Muscle layer of duodenum (tissue), 2 donors: ENCODE measurements around the gene MT1B.

Experiments
- H3K27ac ChIP-seq: one replicate; pipeline ENCODE4 v1.7.0; 2013; ENCODE audit warnings: mild to moderate bottlenecking, low read length
- H3K27me3 ChIP-seq: one replicate; pipeline ENCODE4 v1.7.0; 2013; ENCODE audit warnings: low read depth, mild to moderate bottlenecking, control low read depth, low read length
- H3K36me3 ChIP-seq, 2 donors: one replicate each; pipeline ENCODE4 v1.7.0; 2013; ENCODE audit warnings: low read length in 2 of 2, control low read depth in 1 of 2, mild to moderate bottlenecking in 1 of 2; ENCODE audit not compliant: insufficient read depth in 2 of 2, control insufficient read depth in 1 of 2
- H3K4me1 ChIP-seq, 2 donors: one replicate each; pipeline ENCODE4 v1.7.0; 2013; ENCODE audit warnings: low read length in 2 of 2, mild to moderate bottlenecking in 2 of 2, control low read depth in 1 of 2, moderate library complexity in 1 of 2; ENCODE audit not compliant: insufficient read depth in 2 of 2, control insufficient read depth in 1 of 2
- H3K4me3 ChIP-seq, 2 donors: one replicate each; pipeline ENCODE4 v1.7.0; 2013; ENCODE audit warnings: low read length in 2 of 2, low read depth in 1 of 2, mild to moderate bottlenecking in 1 of 2
- H3K9me3 ChIP-seq, 2 donors: one replicate each; pipeline ENCODE4 v1.7.0; 2013; ENCODE audit warnings: low read length in 2 of 2, control low read depth in 1 of 2, mild to moderate bottlenecking in 1 of 2; ENCODE audit not compliant: control insufficient read depth in 1 of 2
- donor health status: healthy.

The MT1B gene

DNA sequence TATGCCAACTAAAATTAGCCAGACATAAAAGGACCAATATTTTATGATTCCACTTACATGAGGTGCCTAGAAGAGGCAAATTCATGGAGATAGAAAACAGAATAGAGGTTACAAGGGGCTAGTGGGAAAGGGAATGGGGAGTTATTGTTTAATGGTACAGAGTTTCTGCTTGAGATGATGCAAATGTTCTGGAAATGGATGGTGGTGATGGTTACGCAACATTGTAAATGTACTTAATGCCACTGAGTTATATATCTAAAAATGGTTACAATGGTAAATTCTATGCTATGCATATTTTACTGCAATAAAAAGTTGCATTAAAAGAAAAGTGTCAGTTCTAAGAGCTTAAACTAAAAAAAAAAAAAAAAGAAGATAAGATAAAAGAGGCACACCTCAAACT is 48.5 kb downstream of the MT1B start:
- peaks cover 0 to 3% of the 10 kb centered on the region in 2 donors for H3K9me3 ChIP-seq
- no peak overlapping the region for H3K4me3 ChIP-seq
- H3K27me3 ChIP-seq, result no peaks in the 10 kb centered on the region
- peaks cover 0 to 5% of the 10 kb centered on the region in 2 donors for H3K4me1 ChIP-seq
- no peak overlapping the region for H3K27ac ChIP-seq
- no peaks in the 10 kb centered on the region for H3K36me3 ChIP-seq

GRCh38 chr16:56700631-56701030 is 48.9 kb downstream of the MT1B start:
- H3K36me3 ChIP-seq, result no peaks in the 10 kb centered on the region
- H3K9me3 ChIP-seq, result peaks cover 0 to 3% of the 10 kb centered on the region in 2 donors
- H3K4me3 ChIP-seq, result no peak overlapping the region
- peaks cover 0 to 5% of the 10 kb centered on the region in 2 donors for H3K4me1 ChIP-seq
- H3K27ac ChIP-seq, result no peak overlapping the region
- H3K27me3 ChIP-seq, result no peaks in the 10 kb centered on the region

GRCh38 chr16:56701534-56701933 is 49.8 kb downstream of the MT1B start:
- Histone ChIP-seq H3K4me3 (no peak overlapping the region), H3K27ac (no peak overlapping the region), H3K36me3 (no peaks in the 10 kb centered on the region), H3K4me1 (peaks cover 0 to 5% of the 10 kb centered on the region in 2 donors), H3K27me3 (no peaks in the 10 kb centered on the region), H3K9me3 (peaks cover 0 to 3% of the 10 kb centered on the region in 2 donors)
